ENCODE measurements around the gene IRF1.

DNA sequence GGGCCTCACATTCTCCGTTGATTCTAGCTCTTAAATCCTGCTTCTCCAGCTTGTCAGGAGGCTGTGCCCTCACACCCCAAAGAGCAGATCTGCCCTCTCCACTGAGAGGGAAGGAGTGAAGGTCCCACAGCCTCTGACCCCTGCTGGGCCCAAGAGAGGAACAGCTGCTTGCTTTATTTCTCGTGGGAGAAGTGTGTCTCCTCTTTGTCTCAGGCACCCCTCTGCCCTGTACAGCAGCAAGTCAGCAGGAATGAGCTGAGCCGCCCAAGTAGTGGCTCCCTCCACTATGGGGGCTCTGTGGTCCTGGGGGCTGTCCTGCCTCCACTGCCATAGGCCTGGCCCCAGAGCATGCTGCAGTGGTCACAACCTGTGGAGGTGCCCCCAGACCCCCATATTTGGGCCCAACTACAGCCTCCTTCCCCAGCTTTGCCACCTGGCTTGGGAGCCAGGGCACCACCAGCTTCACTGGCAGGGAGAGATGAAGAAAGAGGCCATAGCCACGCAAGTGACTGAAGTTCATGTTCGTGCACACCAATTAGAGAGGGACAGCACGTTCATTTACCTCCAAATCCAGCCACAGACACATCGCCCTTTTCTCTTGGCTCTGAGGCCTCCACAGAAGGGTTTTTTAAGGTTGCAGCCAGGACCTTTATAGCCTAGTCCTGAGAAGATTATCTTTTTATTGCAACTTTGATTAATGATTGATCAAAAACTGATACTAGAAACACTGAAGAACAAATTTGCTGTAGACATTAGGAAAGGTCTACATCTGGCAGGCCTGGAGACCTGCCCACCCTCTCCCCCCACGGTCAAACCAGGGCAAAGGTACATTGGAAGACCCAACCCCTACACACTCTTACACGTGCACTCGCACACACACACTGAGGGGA lies 27.5 kb downstream of the IRF1 start:
- TF ChIP-seq, protein P1, sequence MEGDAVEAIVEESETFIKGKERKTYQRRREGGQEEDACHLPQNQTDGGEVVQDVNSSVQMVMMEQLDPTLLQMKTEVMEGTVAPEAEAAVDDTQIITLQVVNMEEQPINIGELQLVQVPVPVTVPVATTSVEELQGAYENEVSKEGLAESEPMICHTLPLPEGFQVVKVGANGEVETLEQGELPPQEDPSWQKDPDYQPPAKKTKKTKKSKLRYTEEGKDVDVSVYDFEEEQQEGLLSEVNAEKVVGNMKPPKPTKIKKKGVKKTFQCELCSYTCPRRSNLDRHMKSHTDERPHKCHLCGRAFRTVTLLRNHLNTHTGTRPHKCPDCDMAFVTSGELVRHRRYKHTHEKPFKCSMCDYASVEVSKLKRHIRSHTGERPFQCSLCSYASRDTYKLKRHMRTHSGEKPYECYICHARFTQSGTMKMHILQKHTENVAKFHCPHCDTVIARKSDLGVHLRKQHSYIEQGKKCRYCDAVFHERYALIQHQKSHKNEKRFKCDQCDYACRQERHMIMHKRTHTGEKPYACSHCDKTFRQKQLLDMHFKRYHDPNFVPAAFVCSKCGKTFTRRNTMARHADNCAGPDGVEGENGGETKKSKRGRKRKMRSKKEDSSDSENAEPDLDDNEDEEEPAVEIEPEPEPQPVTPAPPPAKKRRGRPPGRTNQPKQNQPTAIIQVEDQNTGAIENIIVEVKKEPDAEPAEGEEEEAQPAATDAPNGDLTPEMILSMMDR (IDR thresholded peaks at IDR 0.05) = no peak
- TF ChIP-seq POLR2A (IDR thresholded peaks at IDR 0.05) = no peak
